ENCODE data around the gene C1RL.
"Not testable (repeated sequence)": the region's sequence is repeated elsewhere in the genome, so short reads cannot be mapped to it uniquely, and the experiment has no call there.

Gene C1RL

GRCh38 chr12:7114008-7114407 lies 5.0 kb upstream of the C1RL start:
- no peak for DNase-seq

GRCh38 chr12:7113389-7113871 lies 4.4 kb upstream of the C1RL start:
- DNase-seq = peak; percentile 56

GRCh38 chr12:7112041-7112440 lies 3.0 kb upstream of the C1RL start:
- no peak for DNase-seq

- DNase-seq = no peak
Measured at GRCh38 chr12:7110661-7111060, 1.6 kb upstream of the C1RL start.

- DNase-seq = no peak
Measured at GRCh38 chr12:7109572-7109920, 532 bp upstream of the C1RL start.

- peak; percentile 70 for DNase-seq
Measured at GRCh38 chr12:7108003-7108795, 815 bp downstream of the C1RL start.

- no peak for DNase-seq
Measured at GRCh38 chr12:7107636-7108002, 1.4 kb downstream of the C1RL start.

GRCh38 chr12:7107181-7107580 lies 1.8 kb downstream of the C1RL start:
- DNase-seq = not testable (repeated sequence)

GRCh38 chr12:7106082-7106481 lies 2.9 kb downstream of the C1RL start:
- no peak for DNase-seq

- no peak for DNase-seq
Measured at GRCh38 chr12:7103837-7104584, 5.0 kb downstream of the C1RL start.

GRCh38 chr12:7102582-7102981 lies 6.4 kb downstream of the C1RL start:
- DNase-seq = no peak

GRCh38 chr12:7101694-7102131 lies 7.3 kb downstream of the C1RL start:
- no peak for DNase-seq

- DNase-seq = no peak
Measured at GRCh38 chr12:7101047-7101693, 7.8 kb downstream of the C1RL start.

- DNase-seq = no peak
Measured at GRCh38 chr12:7100239-7100638, 8.8 kb downstream of the C1RL start.

GRCh38 chr12:7099290-7099996 lies 9.6 kb downstream of the C1RL start:
- no peak for DNase-seq

- no peak for DNase-seq
Measured at GRCh38 chr12:7096979-7097378, 12.0 kb downstream of the C1RL start.

- DNase-seq = no peak
Measured at GRCh38 chr12:7096006-7096932, 12.7 kb downstream of the C1RL start.

GRCh38 chr12:7093892-7094291 lies 15.1 kb downstream of the C1RL start:
- DNase-seq = no peak

GRCh38 chr12:7093486-7093885 lies 15.5 kb downstream of the C1RL start:
- DNase-seq = no peak

- DNase-seq = no peak
Measured at GRCh38 chr12:7092986-7093460, 16.0 kb downstream of the C1RL start.

GRCh38 chr12:7092229-7092985 lies 16.6 kb downstream of the C1RL start, which contains the start of gene C1R:
TSS of gene C1R (minus strand) at chr12:7092445. CDS start at chr12:7092388, 57 bp downstream.
- DNase-seq = peak; percentile 54
